DOHH2 (cell line): ENCODE results near the gene DENND1A.

Experiments used
- CTCF ChIP-seq: fragments of 200-600 bp; sonication (generic); IDR thresholded peaks from one replicate; pipeline ENCODE4 v1.5.1; 2014; ENCODE audit warnings: antibody characterized with exemption, mild to moderate bottlenecking, low read depth, low read length; ENCODE audit not compliant: poor library complexity, severe bottlenecking
- EZH2phosphoT487 ChIP-seq: fragments of 200-600 bp; sonication (generic); IDR thresholded peaks from 2 replicates; pipeline ENCODE4 v1.6.1; 2017; ENCODE audit warnings: borderline replicate concordance, mild to moderate bottlenecking, antibody characterized with exemption, low read length, moderate library complexity, mixed read lengths

GRCh38 chr9:123380852-123381705 is 548.8 kb downstream of the DENND1A start:
- TF ChIP-seq CTCF (no peak), EZH2phosphoT487 (no peak)
